GM12865 (cell line): ENCODE results near the gene PLIN4.

ENCODE experiments used
- DNase-seq: peaks from one replicate; pipeline ENCODE4 v3.0.0; 2010; ENCODE audit warnings: low read depth
- H3K4me3 ChIP-seq: 2 replicates; pipeline ENCODE4 v1.5.1; 2011; ENCODE audit warnings: mild to moderate bottlenecking, low read depth, low read length, control low read depth
- CTCF ChIP-seq: IDR thresholded peaks from 2 replicates; pipeline ENCODE4 v1.5.1; 2011; ENCODE audit warnings: low read length, control low read depth, low read depth, inconsistent platforms; ENCODE audit not compliant: insufficient read depth; ENCODE audit errors: missing control alignments

The PLIN4 gene

GRCh38 chr19:4516939-4517300 lies 1.4 kb downstream of the PLIN4 start:
- no peak for TF ChIP-seq CTCF
- DNase-seq, result no peak

DNA sequence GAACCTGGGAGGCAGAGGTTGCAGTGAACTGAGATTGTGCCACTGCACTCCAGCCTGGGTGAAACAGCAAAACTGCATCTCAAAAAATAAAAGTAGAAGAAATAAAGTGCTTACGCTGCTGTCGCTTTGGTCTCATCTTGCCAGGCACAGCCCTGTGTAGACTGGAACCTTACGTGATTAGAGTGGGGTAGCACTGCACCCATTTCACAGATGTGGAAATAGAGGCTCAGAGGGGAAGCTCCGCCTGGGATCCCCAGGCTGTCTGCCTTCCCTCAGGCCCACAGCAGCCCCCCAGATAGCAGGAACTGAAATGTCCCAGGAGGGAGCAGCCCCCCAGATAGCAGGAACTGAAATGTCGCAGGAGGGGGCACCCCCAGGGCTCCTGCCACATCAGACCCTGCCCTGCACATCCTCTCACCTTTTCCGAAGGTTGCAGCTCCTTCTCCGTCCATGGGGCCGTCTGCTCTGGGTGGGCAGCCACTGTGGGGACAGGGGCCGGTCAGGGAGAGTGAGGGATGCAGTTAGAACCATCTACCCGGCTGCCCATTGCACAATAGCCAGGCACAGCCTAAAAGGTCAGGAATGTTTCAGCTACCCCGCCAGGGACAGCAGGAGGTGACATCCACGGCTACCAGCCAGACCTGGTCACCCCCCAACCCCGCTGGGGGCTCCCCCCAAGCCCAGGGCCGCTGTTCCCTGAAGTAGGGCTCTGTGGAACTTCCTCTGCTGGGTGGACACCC lies 1.9 kb downstream of the PLIN4 start:
- no peak for DNase-seq
- H3K4me3 ChIP-seq, result no peak overlapping the region
- no peak for TF ChIP-seq CTCF

More at GRCh38 chr19:4516939-4517300, 1.4 kb downstream of the PLIN4 start:
- H3K4me3 ChIP-seq, result no peak overlapping the region

DNA sequence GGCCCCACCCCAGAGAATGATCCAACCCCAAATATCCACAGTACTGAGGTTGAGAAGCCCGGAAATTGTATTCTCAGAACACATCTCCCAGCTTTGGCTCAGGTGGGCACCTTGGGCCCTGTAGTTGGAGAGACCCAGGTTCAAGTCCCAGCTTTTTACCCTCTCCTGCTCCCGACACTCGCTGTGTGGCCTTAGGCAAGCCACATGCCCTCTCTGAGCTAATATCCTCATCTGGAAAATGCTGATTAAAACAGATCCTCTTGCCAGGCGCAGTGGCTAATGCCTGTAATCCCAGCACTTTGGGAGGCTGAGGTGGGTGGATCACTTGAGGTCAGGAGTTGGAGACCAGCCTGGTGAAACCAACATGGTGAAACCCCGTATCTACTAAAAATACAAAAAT lies 2.6 kb downstream of the PLIN4 start:
- DNase-seq, result no peak
- TF ChIP-seq CTCF, result no peak
- H3K4me3 ChIP-seq, result no peak overlapping the region

GRCh38 chr19:4513248-4513647 lies 5.0 kb downstream of the PLIN4 start:
- no peak overlapping the region for H3K4me3 ChIP-seq
- TF ChIP-seq CTCF, result no peak
- DNase-seq, result no peak

- no peak overlapping the region for H3K4me3 ChIP-seq
- DNase-seq, result no peak
- no peak for TF ChIP-seq CTCF
Observed at GRCh38 chr19:4512070-4512469, 6.2 kb downstream of the PLIN4 start.

- no peak overlapping the region for H3K4me3 ChIP-seq
- DNase-seq, result no peak
- no peak for TF ChIP-seq CTCF
Observed at GRCh38 chr19:4511300-4512054, 6.8 kb downstream of the PLIN4 start.
